WTC11 (cell line): Measurements from ENCODE around the gene ATP6AP1. TPM values are rescaled to one million over a fixed set of nuclear protein-coding genes. Genes with fewer than 3 reads are reported as not detected.
A peak's percentile ranks its signal among the peaks of the same experiment; 100 is the strongest.
"Not testable (repeated sequence)": the region's sequence is repeated elsewhere in the genome, so short reads cannot be mapped to it uniquely, and the experiment has no call there.

Experiments used
- ATAC-seq: fragments of 200-7000 bp; cut with Tn5 transposase; 2 replicates; pipeline ENCODE4 v1.10.0; 2021; ENCODE audit warnings: mild to moderate bottlenecking, moderate library complexity
- CTCF ChIA-PET: fragments of 300-600 bp; sonication (Branson Sonifier 250); formaldehyde crosslinking; loops from one replicate; lab custom pipeline; 2021; ENCODE audit warnings: antibody characterized with exemption; lab: Charles Lee
- POLR2A ChIA-PET: fragments of 350-600 bp; sonication (Branson Sonifier 250); formaldehyde crosslinking; loops from one replicate; lab custom pipeline; 2021; ENCODE audit warnings: antibody characterized with exemption; lab: Charles Lee
- DNase-seq: peaks from one replicate; pipeline ENCODE4 v3.0.0; 2021; ENCODE audit warnings: low spot score
- H3K27ac Mint-ChIP-seq: 2 replicates; pipeline ENCODE4 v1.8.0; 2021; ENCODE audit warnings: mixed read lengths
- H3K27me3 Mint-ChIP-seq: 2 replicates; pipeline ENCODE4 v1.8.0; 2021; ENCODE audit warnings: low read depth, mild to moderate bottlenecking, moderate library complexity, mixed read lengths
- H3K36me3 Mint-ChIP-seq: 2 replicates; pipeline ENCODE4 v1.8.0; 2021; ENCODE audit warnings: mixed read lengths
- H3K4me1 Mint-ChIP-seq: 2 replicates; pipeline ENCODE4 v1.8.0; 2022; ENCODE audit warnings: mixed read lengths
- H3K4me3 Mint-ChIP-seq: 2 replicates; pipeline ENCODE4 v1.8.0; 2021; ENCODE audit warnings: mild to moderate bottlenecking, moderate library complexity, mixed read lengths
- H3K9me3 Mint-ChIP-seq: 2 replicates; pipeline ENCODE4 v1.8.0; 2021; ENCODE audit warnings: mixed read lengths
- ATF1 ChIP-seq: sonication (generic); formaldehyde crosslinking; IDR thresholded peaks from 2 replicates; pipeline ENCODE4 v1.8.1; 2023; ENCODE audit warnings: mild to moderate bottlenecking, moderate library complexity, missing genetic modification reagents
- FOXP1 ChIP-seq: sonication (generic); formaldehyde crosslinking; IDR thresholded peaks from 2 replicates; pipeline ENCODE4 v1.8.0; 2022; ENCODE audit warnings: missing genetic modification reagents, mild to moderate bottlenecking, moderate library complexity, borderline replicate concordance
- GABPB1 ChIP-seq: sonication (generic); formaldehyde crosslinking; IDR thresholded peaks from 2 replicates; pipeline ENCODE4 v1.8.1; 2023; ENCODE audit warnings: mild to moderate bottlenecking, missing genetic modification reagents
- SP1 ChIP-seq: sonication (generic); formaldehyde crosslinking; conservative IDR thresholded peaks from 2 replicates; pipeline ENCODE4 v1.8.1; 2022; ENCODE audit warnings: missing genetic modification reagents
- USF2 ChIP-seq: sonication (generic); formaldehyde crosslinking; IDR thresholded peaks from 2 replicates; pipeline ENCODE4 v1.8.1; 2023; ENCODE audit warnings: mild to moderate bottlenecking, missing genetic modification reagents, moderate library complexity
- ZBTB43 ChIP-seq: sonication (generic); formaldehyde crosslinking; IDR thresholded peaks from 2 replicates; pipeline ENCODE4 v1.8.1; 2023; ENCODE audit warnings: mild to moderate bottlenecking, missing genetic modification reagents
- total RNA-seq: library from RNA; stranded (reverse); gene quantifications from 3 replicates; pipeline ENCODE4 v1.2.3, GENCODE V29; 2021
- TF ChIP-seq, protein P1 (sequence below): sonication (generic); formaldehyde crosslinking; IDR thresholded peaks from 2 replicates; pipeline ENCODE4 v1.8.1; 2022; ENCODE audit warnings: missing genetic modification reagents, borderline replicate concordance

The ATP6AP1 gene
- total RNA-seq, 1 experiment from 2014 or later: 43.9 TPM

GRCh38 chrX:154388094-154388493 lies 40.4 kb upstream of the ATP6AP1 start:
- H3K27ac Mint-ChIP-seq, DNase-seq, H3K4me3 Mint-ChIP-seq, H3K9me3 Mint-ChIP-seq, H3K4me1 Mint-ChIP-seq, H3K36me3 Mint-ChIP-seq, H3K27me3 Mint-ChIP-seq, CTCF ChIA-PET, POLR2A ChIA-PET: not testable (repeated sequence)
- peak; percentile 23 for ATAC-seq

GRCh38 chrX:154388649-154389048 lies 39.8 kb upstream of the ATP6AP1 start:
- H3K36me3 Mint-ChIP-seq, H3K4me3 Mint-ChIP-seq, DNase-seq: not testable (repeated sequence)

DNA sequence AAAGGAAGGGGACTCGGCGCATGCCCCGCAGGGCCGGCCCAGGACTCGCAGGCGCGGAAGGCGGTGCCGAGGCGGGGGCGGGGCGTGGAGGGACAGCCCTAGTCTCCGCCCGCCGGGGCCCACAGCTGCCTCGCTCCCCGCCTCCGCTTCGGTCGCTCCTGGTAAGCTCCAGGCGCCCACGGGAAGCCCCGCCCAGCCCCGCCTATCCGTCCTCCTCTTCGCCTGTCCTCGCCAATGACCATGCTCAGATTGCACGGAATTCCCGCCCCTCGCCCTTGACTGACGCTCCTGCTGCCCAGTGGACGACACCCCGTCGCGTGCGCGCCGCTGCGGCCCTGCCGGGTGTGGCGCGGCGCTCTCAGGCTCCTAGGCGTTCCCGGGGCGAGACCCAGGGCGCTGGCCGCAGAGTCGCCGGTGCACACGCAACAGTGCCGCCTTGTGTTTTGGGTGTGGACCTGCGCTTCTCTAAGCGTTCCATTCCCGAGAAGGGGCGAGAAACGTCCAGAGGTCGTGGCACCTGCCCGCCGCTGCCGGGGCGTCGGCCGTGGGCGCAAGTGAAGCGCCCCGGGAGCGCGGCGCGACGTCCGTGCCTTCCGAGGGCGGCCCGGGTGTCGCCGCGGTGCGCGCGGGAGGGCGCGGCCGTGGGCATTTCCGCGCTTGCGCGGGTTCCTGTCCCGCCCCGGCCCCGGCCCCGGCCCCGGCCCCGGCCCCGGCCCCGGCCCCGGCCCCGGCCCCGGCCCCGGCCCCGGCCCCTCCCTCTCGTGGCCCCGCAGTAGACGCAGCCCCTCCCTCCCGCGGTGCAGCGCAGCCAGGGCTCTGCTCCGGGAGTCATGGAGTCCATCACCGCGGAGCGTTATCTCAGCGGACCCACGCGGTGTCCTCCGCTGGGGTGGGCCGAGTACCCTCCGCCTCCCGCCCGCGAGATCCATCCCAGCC lies 38.4 kb upstream of the ATP6AP1 start:
- H3K36me3 Mint-ChIP-seq, H3K27me3 Mint-ChIP-seq, H3K9me3 Mint-ChIP-seq, CTCF ChIA-PET, H3K4me1 Mint-ChIP-seq, H3K4me3 Mint-ChIP-seq, H3K27ac Mint-ChIP-seq, DNase-seq, POLR2A ChIA-PET: not testable (repeated sequence)
- peak; percentile 82 for ATAC-seq

More at GRCh38 chrX:154388649-154389048, 39.8 kb upstream of the ATP6AP1 start:
- POLR2A ChIA-PET, H3K9me3 Mint-ChIP-seq, H3K4me1 Mint-ChIP-seq, H3K27me3 Mint-ChIP-seq, CTCF ChIA-PET, H3K27ac Mint-ChIP-seq, ATAC-seq: not testable (repeated sequence)

DNA sequence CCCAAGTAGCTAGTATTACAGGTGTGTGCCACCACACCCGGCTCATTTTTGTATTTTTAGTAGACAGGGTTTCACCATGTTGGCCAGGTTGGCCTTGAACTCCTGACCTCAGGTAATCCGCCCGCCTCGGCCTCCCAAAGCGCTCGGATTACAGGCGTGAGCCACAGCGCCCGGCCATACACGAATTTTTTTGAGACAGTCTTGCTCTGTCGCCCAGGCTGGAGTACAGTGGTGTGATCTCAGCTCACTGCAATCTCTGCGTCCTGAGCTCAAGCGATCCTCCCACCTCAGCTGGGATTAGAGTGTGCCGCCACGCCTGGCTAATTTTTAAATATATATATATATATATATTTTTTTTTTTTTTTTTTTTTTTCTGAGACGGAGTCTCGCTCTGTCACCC lies 32.1 kb upstream of the ATP6AP1 start:
- not testable (repeated sequence) for H3K27me3 Mint-ChIP-seq, DNase-seq, ATAC-seq, H3K27ac Mint-ChIP-seq, H3K9me3 Mint-ChIP-seq
- H3K36me3 Mint-ChIP-seq: peaks cover 25% of the 10 kb centered on the region
- H3K4me3 Mint-ChIP-seq: peak overlapping the region; percentile 97; the same call in 1 of the 2 replicates
- peaks cover 16% of the 10 kb centered on the region for H3K4me1 Mint-ChIP-seq
- POLR2A ChIA-PET: interaction anchor here (2.2 to 2.6 kb wide), 2 partner anchors 25 to 27 kb away, joined by 9 to 12 read pairs; no protein-coding TSS in a partner anchor
- CTCF ChIA-PET: interaction anchor here (0.8 kb wide), 1 partner anchor 23 kb away, joined by 3 read pairs; no protein-coding TSS in a partner anchor

DNA sequence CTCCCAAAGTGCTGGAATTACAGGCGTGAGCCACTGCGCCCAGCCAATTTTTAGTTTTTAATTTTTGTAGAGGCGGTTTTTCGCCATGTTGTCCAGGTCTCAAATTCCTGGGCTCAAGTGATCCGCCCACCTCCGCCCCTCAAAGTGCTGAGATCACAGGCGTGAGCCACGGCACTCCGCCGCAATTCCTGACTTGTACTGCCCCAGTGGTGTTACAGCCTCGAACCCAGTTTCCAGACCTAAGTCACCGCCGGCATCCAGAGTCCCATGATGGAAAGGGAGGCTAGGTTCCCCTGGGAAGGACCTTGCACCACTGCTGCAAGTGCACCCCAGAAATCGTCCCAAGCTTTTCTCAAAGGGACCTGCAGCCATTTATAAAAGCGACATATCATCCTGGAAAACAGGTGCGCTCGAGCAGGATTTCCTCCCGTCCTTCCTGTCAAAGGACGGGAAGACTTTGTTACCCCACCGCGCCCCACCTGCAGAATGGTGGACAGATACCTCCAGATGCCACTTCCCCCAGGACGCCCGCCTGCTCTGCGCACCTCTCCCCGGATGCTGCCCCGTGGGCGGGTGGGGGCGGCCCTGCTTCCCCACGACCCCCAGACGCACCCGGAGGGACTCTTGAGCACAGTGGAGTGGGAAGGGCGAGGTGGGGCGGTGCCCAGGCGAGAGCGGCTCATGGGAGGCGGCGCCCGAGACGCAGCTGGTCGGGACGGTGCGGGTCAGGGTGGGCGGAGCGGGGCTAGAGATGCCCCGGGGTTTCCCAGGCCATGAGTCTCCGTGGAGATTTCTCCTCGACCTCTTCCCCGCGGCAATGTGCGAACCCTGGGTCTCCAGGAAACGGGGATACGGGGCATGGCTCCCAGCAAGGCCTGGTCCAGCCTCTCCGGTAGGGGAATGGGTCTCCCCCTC lies 31.2 kb upstream of the ATP6AP1 start:
- peak; percentile 21 for ATAC-seq
- Mint-ChIP-seq H3K27me3 (no peaks in the 10 kb centered on the region), H3K9me3 (no peaks in the 10 kb centered on the region)
- TF ChIP-seq ATF1 (CRISPR knock-in tag): no peak
- 0 out of 2 replicates have a peak, but pooled peaks have one; percentile 29 for TF ChIP-seq ZBTB43 (CRISPR knock-in tag)
- TF ChIP-seq, all 79 proteins: peak for 1
- peak overlapping the region; percentile 99 for H3K27ac Mint-ChIP-seq
- DNase-seq: peak; percentile 44
- ChIA-PET POLR2A (interaction anchor here (0.8 to 2.6 kb wide), 7 partner anchors 15 to 32 kb away, joined by 3 to 12 read pairs (median 6); partner anchors contain the start of gene EMD), CTCF (interaction anchor here (0.8 to 2.8 kb wide), 2 partner anchors 24 to 130 kb away, joined by 3 to 7 read pairs; no protein-coding TSS in a partner anchor)
- H3K4me3 Mint-ChIP-seq: peak overlapping the region; percentile 97
- H3K36me3 Mint-ChIP-seq: peaks cover 25% of the 10 kb centered on the region
- H3K4me1 Mint-ChIP-seq: peaks cover 16% of the 10 kb centered on the region

GRCh38 chrX:154397888-154398667 lies 30.4 kb upstream of the ATP6AP1 start, which contains the start of gene RPL10:
Gene RPL10 (plus strand): TSS chrX:154398377. CDS start chrX:154398520, 143 bp downstream.
- ATAC-seq: peak; percentile 51
- Mint-ChIP-seq H3K9me3 (no peaks in the 10 kb centered on the region), H3K4me3 (peak within 1 kb of the TSS; percentile 97), H3K27me3 (no peaks in the 10 kb centered on the region), H3K27ac (peak within 1 kb of the TSS; percentile 99), H3K4me1 (peaks cover 16% of the 10 kb centered on the region), H3K36me3 (peaks cover 25% of the 10 kb centered on the region)
- DNase-seq: peak; percentile 91
- CTCF ChIA-PET: interaction anchor here (2.8 kb wide), 1 partner anchor 129 kb away, joined by 7 read pairs; no protein-coding TSS in a partner anchor
- POLR2A ChIA-PET: interaction anchor here (0.8 to 2.6 kb wide), 8 partner anchors 11 to 31 kb away, joined by 3 to 12 read pairs (median 6); partner anchors contain the start of genes DNASE1L1 and EMD
- TF ChIP-seq GABPB1 (CRISPR knock-in tag) (peak; percentile 52; the same call in 1 of the 2 replicates), FOXP1 (CRISPR knock-in tag) (0 out of 2 replicates have a peak, but pooled peaks have one; percentile 35), USF2 (0 out of 2 replicates have a peak, but pooled peaks have one; percentile 19), SP1 (CRISPR knock-in tag) (peak; percentile 37; the same call in 1 of the 2 replicates)
- TF ChIP-seq, protein P1, sequence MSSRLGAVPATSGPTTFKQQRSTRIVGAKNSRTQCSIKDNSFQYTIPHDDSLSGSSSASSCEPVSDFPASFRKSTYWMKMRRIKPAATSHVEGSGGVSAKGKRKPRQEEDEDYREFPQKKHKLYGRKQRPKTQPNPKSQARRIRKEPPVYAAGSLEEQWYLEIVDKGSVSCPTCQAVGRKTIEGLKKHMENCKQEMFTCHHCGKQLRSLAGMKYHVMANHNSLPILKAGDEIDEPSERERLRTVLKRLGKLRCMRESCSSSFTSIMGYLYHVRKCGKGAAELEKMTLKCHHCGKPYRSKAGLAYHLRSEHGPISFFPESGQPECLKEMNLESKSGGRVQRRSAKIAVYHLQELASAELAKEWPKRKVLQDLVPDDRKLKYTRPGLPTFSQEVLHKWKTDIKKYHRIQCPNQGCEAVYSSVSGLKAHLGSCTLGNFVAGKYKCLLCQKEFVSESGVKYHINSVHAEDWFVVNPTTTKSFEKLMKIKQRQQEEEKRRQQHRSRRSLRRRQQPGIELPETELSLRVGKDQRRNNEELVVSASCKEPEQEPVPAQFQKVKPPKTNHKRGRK (CRISPR knock-in tag): no peak
